ENCODE measurements around the gene IP6K3.

IP6K3 gene

DNA sequence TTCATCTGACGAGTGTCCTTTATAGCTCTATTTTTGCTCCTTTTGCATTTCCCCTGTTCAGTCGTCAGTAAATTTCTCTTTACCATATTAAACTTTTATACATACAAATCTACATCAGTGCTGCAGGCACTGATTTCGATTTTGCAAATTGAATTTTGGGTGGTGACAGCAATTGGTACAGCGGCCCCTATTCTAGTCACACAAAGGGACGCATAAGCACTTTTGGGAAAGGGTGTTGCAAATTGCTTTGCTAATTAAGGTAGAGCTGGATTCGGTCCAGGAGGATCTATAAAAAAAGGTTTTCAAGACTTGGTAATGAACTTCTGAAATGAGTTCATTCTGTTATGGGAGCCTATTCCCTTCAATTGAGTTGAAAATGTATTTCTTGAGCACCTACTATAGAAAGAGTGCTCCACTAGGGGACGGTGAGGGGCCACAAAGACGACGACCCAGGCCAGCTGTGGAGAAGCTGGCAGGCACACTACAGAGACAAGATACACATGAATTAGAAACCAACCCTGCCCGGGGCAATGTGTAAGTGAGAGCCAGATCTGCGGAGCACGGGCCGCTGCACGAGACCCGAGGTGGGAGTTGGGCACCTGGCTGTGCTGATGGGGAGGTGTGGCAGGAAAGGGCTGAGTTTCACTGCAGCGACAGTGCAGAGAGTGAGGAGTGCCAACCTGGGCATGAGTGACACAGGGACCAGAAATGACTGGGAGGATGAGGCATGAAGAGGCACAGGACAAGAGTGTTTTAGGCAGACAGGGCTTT, 40.6 kb downstream of the IP6K3 start:
- no peak for DNase-seq (ENCODE audit: low read depth in 2 of 2, low spot score in 1 of 2)

DNA sequence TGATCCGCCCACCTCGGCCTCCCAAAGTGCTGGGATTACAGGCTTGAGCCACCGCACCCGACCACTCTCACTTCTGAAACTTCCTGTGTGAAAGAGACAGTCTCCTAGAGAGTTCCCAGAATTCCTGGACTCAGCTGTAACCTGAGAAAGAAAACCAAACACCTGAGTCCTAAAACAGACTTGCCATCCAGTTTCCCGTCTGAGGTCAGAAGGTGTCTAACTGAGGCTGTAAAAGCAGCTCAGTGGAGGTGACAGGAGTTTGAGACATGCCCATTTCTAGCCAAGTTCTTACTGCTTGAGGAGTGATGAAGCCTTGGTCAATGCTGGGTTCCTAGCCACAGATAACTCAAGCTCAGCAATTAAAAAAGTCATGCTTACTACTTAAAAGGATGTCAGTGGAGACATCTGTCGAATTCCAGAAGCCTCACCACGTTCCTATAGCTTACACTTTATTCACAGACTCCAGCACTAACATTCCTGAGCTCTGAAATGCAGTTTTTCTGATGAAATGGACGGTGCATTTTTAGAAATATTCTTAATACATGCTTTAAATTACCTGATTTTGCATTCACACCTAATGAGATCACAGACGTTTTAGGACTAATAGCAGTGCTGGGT, 41.3 kb downstream of the IP6K3 start:
- no peak for DNase-seq (ENCODE audit: low read depth in 2 of 2, low spot score in 1 of 2)

DNA sequence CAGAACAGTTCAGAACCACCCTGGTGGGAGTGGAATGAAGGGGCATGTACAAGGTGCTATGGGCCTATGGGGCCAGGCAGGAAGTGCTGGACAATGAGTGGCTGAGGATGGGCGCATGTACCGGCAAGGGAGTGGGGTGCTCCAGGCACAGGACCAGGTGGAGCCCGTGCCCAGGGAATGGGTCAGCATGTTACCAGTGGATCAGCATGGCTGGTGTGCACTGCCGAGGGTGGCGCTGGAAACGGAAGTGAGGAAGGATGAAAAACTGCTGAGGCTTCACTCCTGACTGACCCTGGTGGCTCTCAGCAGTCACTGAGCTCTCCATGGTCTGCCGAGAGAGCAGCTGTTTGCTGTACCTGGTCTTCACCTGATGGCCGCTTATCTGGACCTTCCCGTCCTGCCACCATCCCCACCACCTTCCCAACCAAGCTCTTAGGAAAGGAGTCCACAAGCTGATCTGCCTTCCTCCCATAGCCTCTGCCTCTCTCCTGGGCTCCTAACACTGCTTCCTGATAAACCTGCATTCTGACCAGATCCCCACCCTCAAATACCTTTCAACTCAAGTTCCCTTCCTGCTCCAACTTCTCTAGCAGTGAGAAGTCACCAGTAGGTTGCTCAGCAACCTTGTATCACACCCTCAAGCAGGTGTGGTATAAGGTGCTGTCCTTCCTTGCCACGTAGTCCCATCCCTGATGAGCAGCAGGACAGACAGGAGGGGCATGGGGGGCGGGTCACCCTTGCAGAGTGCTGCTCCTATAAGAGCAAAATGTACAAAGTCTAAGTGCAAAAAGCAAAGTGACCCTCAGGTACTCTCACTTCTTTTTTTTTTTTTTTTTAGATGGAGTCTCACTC, 42.3 kb downstream of the IP6K3 start:
- DNase-seq (ENCODE audit: low read depth in 2 of 2, low spot score in 1 of 2): no peak

DNA sequence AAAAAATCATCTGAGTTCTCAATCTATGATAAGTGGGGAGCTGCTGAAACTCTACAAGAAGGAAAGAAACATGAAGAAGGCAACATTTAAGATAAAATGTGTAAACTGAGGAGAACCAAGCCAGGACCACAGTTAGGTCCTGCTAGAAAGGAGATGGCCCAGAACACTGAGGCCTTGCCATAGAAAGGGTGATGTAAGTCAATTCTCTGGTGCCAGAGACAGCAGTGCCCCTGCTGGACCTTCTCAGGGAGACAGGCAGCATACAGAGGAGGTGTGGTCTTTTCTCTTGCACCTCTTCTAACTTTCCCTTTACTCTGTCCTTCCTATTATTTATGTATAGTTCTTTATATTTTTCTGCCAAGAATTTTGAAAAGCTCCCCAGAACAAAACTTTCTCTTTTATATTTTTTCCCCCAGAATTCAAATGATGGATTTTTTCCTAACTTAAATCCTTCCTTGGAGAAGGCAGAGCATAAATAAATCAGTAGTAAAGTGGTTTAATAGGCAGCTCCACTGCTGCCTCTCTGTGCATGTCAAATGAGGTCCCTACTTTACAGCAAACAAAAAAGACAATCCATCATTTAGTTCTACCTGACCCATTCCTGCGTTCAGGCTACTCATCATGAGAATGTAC, 44.2 kb downstream of the IP6K3 start:
- no peak for DNase-seq (ENCODE audit: low read depth in 2 of 2, low spot score in 1 of 2)

DNA sequence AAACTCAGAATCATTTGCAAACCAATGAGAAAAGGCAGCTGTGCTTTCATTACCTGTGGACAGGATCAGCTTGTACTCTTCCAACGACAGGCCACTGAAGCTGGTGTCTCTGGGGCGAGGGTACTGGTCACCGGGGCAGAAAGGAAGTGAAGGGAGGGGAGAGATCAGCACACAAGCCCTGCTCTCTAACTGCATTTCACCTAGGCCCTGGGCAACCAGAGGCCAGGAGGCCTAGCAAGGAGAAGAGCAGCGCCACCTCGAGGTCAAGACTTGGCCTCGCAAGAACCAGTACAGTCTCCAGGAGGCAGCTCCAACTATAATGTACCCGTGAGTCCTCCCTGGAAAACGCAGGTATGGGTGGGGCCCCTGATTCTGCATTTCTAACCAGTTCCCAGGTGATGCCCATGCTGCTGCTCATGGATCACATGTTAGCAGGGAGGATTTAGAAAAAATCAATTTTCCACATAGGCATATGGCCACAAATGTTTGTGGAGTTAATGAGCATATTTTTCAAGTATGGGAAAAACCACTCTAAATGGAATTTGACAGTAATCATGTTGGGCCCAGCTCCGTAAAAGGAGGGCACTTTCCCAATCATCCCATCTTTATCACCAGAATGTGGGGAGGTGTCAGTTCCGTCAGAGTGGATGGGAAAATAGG, 46.2 kb downstream of the IP6K3 start:
- peak in 1 of 2 donors; percentile 59 for DNase-seq (ENCODE audit: low read depth in 2 of 2, low spot score in 1 of 2)

DNA sequence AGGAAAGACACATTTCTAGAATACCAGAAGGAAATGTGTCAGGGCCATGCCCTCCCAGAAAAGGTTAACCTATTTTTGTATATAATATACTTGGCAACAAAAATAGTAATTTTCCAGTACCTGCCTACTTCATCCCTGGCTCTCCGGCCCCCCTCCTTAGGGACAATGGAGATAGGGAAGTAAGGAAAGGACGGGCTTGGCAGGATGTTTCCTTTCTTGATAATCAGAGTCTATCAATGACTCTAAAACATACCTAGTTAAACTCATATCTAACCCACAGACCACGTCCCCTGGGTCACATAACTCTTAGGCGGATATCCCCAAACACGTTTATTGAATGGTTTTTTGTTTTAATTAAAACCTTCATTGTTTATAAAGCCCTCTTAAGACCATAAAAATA, 47.0 kb downstream of the IP6K3 start:
- no peak for DNase-seq (ENCODE audit: low read depth in 2 of 2, low spot score in 1 of 2)

DNA sequence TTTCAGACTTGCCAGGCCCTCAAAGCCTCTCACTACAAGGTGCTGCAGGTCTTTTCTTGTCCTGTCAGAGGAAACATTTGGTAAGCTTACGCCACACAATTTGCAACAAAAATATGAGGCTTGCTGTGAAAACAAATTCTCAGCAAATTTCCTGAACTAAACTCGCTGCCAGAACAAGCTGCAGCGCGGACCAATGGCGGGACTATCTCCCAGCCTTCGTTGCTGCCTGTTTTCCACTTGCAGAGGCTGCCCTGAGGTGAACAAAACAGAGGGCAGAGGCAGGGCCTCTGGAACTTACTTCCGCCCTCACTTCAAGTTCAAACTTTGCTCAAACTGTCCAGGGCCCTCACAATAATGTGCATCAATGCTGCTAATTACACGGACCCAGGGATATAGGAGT, 47.6 kb downstream of the IP6K3 start:
- DNase-seq (ENCODE audit: low read depth in 2 of 2, low spot score in 1 of 2): no peak

DNA sequence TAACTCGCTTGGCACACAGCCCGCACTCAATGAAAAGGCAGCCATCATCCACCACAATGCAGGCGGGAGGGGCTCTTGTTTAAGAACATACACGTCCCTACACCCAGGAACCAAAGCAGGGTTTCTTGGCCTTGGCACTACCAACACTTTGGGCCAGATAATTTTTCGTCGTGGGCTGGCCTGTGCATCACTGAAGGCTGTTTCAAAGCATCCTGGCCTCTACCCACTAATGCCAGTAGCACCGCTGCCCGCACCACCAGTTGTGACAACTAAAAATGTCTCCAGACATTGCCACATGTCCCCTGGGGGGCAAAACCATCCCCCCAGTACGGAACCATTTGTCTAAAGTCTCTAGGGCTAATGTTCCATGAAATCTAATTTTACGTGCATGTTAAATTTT, 48.2 kb downstream of the IP6K3 start:
- DNase-seq (ENCODE audit: low read depth in 2 of 2, low spot score in 1 of 2): no peak

DNA sequence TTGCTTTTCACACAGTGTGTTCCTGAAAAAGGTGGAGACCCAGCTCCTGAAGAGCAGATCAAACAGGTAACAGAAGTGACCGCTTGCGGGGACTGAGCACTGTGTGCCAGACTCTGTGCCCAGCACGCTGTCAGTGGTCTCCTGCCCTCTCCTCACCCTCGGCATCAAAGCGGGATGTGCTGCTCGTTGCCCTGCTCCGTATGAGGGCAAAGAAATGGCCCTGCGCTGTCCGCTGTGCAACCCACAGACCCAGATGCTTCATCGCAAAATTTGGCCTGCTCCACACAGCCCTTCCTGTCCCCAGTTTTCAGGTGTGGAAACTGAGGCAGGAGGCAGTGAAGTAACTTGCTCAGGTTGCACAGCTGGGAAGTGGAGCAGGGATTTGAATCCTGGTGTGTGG, 48.9 kb downstream of the IP6K3 start:
- DNase-seq (ENCODE audit: low read depth in 2 of 2, low spot score in 1 of 2): no peak

DNA sequence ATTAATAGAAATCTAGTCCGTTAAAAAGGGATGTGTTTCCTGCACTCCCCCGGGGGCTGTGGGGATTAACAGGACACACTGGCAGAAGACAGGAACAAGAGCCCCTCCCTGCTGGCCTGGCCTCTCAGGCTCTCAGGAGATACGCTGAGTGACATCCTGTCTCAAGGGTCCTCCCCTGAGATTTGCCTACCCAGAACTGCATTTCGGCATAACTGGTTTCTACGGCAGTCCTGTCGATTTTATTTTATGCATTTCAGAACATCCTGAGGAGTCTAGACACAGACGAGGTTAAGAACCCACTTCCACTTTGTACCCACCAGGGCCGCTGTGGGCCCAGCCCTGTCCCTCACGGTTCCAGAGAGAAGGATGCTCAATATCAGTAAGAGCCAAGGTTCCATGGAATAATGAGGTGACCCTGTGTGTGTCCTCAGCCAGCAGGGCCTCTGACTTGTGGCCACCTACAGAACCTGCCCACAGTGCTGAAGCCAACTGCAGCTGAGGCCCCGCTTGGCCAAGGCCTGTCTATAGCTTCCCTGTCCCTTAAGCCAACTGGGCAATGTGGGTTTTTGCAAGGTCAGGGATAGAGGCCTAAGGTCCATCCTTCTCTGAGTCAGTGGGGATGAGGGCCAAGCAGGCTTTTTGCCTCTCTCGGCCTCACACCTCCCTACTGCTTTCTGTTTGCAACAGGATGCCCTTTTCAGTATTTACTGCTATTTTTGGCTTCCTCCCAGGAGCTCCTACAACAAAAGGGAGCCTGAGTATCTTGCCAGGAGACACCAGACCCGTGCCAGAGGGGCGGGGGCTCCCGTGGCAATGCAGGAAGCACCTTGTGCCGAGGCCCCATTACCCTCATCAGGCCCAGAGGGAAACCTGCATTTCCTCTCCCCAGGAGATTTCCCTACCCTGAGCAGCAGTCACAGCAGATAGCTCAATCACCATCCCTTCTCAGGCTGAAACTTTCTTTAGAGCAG, 49.9 kb downstream of the IP6K3 start:
- DNase-seq (ENCODE audit: low read depth in 2 of 2, low spot score in 1 of 2): no peak

DNA sequence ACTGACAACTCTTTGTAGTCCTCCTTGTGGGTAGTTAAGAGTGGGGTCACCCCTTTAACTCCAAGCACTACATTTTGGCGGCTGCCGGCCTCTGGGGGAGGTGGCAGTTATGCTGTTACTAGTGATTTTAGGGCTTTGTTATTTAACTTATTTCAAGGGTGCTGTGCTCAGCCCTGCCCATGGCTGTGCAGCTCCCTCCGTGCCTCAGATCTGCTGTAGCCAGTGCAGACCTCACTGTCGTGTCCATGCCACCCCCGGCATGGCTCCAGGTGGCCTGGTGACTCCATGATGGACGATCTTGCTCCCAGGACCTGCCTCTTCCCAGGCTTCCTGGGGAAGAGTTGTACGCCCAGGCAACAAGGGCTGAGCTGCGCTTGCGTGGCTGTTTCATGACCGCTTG, 50.6 kb downstream of the IP6K3 start:
- no peak for DNase-seq (ENCODE audit: low read depth in 2 of 2, low spot score in 1 of 2)

DNA sequence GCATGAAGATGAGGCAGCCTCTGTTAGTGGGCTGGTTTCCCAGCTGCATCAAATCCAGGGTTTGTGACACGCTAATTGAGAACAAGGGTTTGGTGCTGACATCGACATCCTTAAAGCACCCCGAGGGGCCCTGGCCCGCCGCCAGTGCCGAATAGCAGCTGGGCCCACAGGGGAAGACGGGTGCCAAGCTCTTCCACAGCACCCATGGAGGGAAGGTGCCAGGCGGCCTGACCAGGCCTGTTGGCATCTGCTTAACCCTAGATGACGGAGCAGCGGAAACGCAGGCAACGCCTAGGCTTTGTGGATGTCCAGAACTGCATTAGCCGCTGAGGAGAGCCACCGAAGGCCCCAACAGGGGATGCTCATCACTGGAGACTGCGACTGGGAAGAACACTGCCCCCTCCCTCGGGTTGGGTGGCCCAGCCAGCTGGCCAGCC, 51.2 kb downstream of the IP6K3 start:
- DNase-seq (ENCODE audit: low read depth in 2 of 2, low spot score in 1 of 2): no peak

DNA sequence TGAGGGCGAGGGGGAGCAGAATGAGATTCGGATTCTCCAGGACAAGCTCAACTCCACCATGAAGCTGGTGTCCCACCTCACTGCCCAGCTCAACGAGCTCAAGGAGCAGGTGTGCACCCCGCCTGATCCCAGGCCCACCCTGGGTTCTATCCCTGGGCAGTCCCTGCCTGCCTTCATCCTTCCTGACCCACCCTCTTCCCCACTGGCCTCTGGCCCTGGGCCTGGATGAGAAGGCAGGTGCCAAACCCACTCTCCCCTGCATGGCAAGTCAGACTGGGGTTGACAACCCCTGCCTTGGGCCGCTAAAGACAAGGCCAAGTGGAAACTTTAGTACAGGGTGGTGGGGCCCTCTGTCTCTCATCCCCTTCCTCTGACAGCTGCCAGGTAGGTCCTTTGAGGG, 51.7 kb downstream of the IP6K3 start:
- no peak for DNase-seq (ENCODE audit: low read depth in 2 of 2, low spot score in 1 of 2)

DNA sequence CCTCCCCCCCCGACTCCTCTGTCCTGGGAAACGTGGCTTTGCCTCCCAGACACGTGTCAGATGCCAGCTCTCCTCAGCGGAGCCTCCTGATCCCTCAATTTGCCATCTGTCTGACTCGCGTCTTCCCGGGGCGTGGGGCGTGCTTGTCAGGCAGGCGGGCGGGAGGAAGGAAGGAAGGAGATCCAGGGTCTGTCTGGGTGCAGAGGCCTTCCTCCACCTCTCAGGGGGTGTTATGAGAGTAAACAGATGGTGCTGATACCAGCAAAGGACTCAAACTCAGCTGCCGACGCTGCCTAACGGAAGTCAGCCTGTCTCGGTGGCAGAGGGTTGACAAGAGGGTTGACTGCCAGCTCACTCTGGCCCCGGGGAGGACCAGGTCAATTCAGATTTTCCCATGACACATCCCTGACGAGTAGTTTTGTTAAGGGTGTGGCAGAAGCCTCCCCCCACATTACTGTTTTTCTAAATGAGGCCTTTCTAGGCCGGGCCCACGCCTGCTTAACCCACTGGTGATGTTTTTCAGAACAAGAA, 52.2 kb downstream of the IP6K3 start:
- DNase-seq (ENCODE audit: low read depth in 2 of 2, low spot score in 1 of 2): peak in 1 of 2 donors; percentile 47

DNA sequence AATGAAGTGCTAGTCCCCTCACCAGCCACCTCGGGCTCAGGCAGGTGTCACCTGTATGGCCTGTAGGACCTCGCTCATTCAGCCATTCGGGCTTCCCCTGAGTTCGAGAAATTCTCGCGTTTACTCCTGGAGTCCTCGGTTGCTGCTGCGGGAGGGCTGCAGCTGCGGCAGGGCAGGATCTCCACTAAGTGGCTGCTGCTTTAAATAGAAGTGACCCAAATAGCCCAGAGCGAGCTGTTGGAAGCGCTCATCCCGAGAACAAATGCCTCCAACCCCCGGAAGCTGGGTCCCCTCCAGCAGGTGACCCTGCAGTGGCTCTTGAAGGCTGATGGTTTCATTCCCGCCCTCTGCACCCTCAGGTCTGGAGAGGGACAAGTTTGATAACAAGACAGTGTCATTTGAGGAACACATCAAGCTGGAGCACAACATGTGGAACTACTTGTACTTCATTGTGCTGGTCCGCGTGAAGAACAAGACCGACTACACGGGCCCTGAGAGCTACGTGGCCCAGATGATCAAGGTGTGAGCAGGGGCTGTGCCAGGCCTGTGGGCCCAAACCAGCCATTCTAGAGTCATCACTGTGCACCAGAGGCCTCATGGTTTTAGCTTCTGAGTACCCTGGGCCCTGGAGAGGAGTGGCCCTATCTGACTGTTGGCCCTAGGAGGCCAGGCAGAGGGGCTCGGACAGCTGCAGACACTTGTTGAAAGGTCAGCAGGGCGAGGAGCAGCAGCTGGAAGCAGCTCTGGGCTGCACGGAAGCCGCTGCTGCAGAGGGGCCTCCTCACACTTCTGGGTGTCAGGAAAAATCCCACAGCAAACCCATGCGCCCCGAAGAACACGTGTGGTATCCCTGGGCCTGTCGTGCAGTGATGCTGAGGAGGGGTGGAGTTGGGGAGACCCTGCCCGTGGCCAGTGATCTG, 53.3 kb downstream of the IP6K3 start:
- no peak for DNase-seq (ENCODE audit: low read depth in 2 of 2, low spot score in 1 of 2)

DNA sequence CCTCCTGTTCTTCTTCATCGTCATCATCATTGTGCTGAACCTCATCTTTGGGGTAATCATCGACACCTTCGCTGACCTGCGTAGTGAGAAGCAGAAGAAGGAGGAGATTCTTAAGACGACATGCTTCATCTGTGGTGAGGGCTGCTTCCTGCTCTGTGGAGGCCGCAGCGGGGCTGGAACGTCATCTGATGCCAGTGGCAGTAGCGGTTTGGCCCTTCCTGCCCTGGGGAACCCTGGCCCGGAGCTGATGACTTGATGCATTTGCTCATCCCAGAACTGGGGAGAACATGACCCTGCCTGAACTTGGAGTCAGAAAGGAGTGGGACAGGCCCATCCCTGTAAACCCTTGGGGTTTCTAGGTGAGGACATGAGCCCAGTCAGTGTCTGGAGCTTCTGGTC, 53.9 kb downstream of the IP6K3 start:
- peak in 1 of 2 donors; percentile 35 for DNase-seq (ENCODE audit: low read depth in 2 of 2, low spot score in 1 of 2)

DNA sequence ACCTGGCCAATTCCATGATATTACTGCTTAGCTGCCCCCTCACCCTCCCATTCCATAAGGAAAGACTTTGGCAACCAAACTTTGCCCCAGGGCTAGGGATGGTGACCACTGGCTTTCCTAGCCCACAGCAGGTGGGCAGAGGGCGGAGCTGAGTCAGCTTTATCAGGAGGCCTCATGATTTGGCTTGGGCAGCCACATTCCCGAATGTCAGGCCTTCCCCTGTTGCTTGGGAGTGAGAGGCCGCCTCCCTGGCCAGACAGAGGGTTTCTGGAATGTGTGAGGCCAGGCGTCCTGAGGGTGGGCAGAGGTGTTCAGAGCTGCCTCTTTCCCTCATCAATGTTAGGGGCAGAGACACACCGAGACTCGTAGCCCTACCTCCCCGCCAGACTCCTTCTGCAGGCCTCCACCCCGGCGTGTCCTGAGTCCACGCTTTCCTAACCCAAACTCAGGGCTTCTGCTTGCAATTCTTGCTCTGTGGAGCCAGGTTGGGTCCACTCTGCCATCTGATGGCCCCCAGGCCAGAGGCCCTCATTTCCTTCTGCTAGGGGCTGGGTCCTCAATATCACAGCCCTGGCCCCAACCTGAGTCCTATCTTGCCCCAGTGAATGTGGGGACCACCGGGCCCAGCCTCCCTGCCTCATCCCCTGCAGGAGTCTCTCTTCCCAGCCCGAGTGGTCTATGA, 54.5 kb downstream of the IP6K3 start:
- DNase-seq (ENCODE audit: low read depth in 2 of 2, low spot score in 1 of 2): no peak

Measured in stimulated activated CD8-positive, alpha-beta memory T cell treated with anti-CD3 and anti-CD28 coated beads, Interleukin-4, amount 100 ng/mL, for 1 hour (primary cell).